GM12875 (cell line): ENCODE measurements around the gene YIF1A.

ENCODE experiments used
- H3K4me3 ChIP-seq: one replicate; pipeline ENCODE4 v1.5.1; 2011; ENCODE audit warnings: low read depth, low read length, control low read depth
- CTCF ChIP-seq: IDR thresholded peaks from 2 replicates; pipeline ENCODE4 v1.5.1; 2011; ENCODE audit warnings: low read depth, mild to moderate bottlenecking, control low read depth, inconsistent platforms, low read length, moderate library complexity, borderline replicate concordance; ENCODE audit not compliant: insufficient read depth

YIF1A gene

GRCh38 chr11:66235141-66235540 lies 53.8 kb downstream of the YIF1A start:
- H3K4me3 ChIP-seq, result no peak overlapping the region
- TF ChIP-seq CTCF, result no peak
